ENCODE data around the gene TRIP13.
"Not testable (repeated sequence)": the region's sequence is repeated elsewhere in the genome, so short reads cannot be mapped to it uniquely, and the experiment has no call there.

Gene TRIP13

GRCh38 chr5:939368-939767 is 46.7 kb downstream of the TRIP13 start:
- DNase-seq, result no peak

- DNase-seq, result not testable (repeated sequence)
Measured at GRCh38 chr5:940741-941140, 48.1 kb downstream of the TRIP13 start.

GRCh38 chr5:943201-943917 is 50.7 kb downstream of the TRIP13 start:
- DNase-seq, result no peak

GRCh38 chr5:943918-944620 is 51.4 kb downstream of the TRIP13 start:
- no peak for DNase-seq

GRCh38 chr5:944621-944927 is 51.9 kb downstream of the TRIP13 start:
- no peak for DNase-seq

GRCh38 chr5:944992-945685 is 52.5 kb downstream of the TRIP13 start:
- no peak for DNase-seq

- no peak for DNase-seq
Measured at GRCh38 chr5:945691-946551, 53.2 kb downstream of the TRIP13 start.

- no peak for DNase-seq
Measured at GRCh38 chr5:946720-947625, 54.3 kb downstream of the TRIP13 start.

- no peak for DNase-seq
Measured at GRCh38 chr5:947626-948471, 55.2 kb downstream of the TRIP13 start.

- DNase-seq, result no peak
Measured at GRCh38 chr5:948472-949274, 56.0 kb downstream of the TRIP13 start.

- no peak for DNase-seq
Measured at GRCh38 chr5:949275-949543, 56.5 kb downstream of the TRIP13 start.

- DNase-seq, result no peak
Measured at GRCh38 chr5:949815-950560, 57.3 kb downstream of the TRIP13 start.

GRCh38 chr5:951940-952596 is 59.4 kb downstream of the TRIP13 start:
- DNase-seq, result no peak

- no peak for DNase-seq
Measured at GRCh38 chr5:952597-953271, 60.0 kb downstream of the TRIP13 start.

- no peak for DNase-seq
Measured at GRCh38 chr5:953535-954449, 61.1 kb downstream of the TRIP13 start.

- no peak for DNase-seq
Measured at GRCh38 chr5:955886-956761, 63.4 kb downstream of the TRIP13 start.
